Measurements from ENCODE around the gene NECAP2.
"Not testable (repeated sequence)": the region's sequence is repeated elsewhere in the genome, so short reads cannot be mapped to it uniquely, and the experiment has no call there.

NECAP2 gene

DNA sequence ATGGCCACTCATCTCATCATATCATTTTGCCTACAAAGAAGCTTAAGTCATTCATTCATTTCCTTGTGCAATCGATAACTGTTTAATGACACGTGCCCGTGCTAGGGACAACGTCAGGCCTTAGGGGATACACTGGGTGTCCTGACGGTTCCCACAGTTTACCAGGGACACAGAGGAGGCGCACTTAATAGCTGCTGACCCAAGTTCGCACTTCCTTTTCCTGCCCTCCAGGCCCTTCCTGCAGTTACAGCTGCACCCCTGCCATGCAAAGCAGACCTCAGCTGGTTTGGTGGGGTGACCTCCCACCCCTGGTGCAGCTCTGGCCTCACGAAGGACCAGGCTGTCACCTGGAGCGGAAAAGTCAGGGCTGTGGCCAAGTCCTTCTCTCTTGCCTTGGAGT lies 7.5 kb upstream of the NECAP2 start:
- DNase-seq = no peak

DNA sequence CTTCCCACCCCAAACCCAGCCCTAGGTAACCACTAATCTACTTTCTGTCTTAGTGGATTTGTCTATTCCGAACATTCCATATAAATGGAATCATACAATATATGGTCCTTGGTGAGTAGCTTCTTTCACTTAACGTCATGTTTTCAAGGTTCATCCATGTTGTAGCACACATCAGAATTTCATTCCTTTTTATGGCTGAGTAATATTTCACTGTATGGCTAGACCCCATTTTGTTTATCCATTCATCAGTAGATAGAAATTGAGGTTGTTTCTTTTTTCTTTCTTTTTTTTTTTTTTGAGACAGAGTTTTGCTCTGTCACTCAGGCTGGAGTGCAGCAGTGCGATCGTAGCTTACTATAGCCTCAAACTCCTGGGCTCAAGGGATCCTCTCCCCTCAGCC lies 6.5 kb upstream of the NECAP2 start:
- no peak for DNase-seq

DNA sequence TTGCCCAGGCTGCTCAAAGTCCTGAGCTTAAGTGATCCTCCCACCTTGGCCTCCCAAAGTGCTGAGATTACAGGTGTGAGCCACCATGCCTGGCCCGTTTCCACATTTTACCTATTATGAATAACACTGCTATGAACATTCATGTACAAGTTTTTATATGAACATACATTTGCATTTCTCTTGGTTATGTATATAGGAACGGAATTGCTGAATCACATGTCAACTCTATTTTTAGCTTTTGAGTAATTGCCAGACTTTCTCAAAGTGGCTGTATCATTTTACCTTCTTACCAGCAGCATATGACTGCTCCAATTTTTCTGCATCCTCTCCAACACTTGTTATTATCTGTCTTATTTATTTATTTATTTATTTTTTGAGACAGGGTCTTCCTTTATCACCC lies 6.0 kb upstream of the NECAP2 start:
- no peak for DNase-seq

DNA sequence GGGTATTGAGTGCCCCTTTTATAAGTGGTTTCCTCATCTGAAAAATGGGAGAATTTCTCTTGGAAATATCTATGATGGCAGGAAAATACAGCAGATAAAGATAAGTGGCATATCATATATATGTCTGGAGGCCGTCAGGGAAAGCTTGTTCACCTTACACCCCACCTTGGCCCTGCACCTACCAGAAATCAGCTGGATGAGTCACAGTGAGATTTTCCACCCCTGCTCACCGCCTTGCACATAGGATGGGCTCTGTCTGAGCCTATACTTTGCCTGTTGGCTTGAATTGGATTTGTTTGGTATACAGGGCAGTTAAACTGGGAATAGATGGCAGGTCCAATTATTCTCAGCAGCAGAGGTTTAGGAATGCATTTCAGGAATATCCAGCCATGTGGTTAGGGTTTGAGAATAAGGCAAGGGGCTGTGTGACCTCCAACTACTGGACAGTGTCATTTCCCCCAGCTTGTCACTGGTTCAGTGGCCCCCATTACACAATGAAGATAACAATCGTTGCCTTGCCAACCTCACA lies 3.5 kb upstream of the NECAP2 start, which contains the start of gene SPATA21:
TSS of gene SPATA21 (minus strand) at position 479 of the 529 bp plus-strand sequence. CDS start 6,053 bp downstream, outside the sequence.
- no peak for DNase-seq

DNA sequence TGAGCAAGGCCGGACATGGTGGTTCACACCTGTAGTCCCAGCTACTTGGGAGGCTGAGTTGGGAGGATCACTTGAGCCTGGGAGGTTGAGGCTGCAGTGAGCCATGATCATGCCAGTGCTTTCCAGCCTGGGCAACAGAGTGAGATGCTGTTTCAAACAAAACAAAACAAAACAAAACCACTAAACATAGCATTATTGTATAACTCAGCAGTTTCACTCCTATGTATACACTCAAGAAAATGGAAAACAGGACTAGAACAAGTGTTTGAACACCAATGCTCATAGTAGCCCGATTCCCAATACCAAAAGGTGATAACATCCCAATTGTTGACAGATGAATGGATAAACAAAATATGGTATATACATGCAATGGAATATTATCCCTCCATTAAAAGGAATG lies 2.0 kb upstream of the NECAP2 start:
- no peak for DNase-seq

DNA sequence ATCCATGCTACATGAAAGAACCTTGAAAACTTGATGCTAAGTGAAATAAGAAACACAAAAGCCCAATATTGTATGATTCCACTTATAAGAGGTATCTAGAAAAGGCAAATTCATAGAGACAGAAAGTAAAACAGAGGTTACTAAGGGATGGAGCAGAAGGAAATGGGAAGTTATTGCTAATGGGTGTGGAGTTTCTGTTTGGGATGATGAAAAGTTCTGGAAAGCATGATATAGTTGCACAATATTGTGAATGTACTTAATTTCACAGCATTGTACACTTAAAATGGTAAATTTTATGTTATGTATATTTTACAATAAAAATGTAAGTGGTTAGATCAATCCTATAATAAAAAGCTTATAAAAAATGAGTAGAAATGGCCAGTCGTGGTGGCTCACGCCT lies 1.6 kb upstream of the NECAP2 start:
- no peak for DNase-seq

DNA sequence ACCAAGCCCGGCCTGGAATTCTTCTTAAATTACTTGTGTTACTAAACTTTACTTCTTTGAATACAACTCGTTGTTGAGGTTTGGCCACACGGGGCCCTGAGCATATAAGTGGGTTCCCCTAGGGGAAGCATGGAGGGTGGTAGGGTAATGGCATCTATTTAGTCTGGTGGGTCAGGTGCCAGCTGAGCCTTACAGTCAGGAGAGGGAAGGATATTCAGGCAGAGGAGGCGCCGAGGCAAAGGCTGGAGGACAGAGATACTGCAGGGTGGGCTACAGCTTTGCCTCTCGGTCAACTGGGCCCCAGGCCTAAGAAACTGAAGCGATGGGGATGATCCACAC lies 424 bp upstream of the NECAP2 start:
- DNase-seq = peak; percentile 37

DNA sequence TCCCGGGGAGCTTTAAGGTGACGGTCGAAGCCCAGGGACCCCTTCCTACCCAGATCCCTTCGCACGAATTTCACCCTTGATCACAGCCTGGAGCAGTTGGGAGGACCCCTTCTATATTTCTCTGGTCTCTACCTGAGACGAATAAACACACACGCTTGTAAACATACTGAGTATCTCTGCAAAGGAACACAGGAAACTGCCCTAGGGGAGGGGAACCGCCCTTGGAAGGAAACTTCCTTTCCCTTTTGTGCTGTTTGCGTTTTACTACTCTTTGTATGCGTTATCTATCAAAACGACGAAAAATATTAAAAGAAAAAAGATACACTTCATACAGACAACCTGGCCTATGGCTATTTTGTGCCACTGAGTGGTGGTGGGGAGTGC lies 750 bp downstream of the NECAP2 start:
- no peak for DNase-seq

DNA sequence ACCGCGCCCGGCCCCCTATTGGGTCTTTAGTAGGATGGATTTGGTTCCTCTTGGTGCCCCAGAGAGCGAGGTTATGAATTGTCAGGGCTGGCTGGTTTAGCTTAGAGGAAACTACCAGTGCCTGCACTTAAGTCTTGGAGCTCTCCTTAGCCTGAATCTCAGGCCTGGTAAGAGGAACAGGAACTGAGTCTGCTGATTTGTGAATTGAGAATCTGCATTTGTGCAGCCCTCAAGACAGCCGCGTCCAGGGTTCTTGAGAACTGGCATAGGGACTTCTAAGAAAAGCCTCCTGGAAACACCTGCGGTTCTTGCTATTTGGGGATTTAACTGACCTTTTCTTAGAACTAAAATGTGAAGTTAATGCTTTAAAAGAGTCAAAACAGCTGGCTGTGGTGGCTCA lies 1.7 kb downstream of the NECAP2 start:
- DNase-seq = no peak

DNA sequence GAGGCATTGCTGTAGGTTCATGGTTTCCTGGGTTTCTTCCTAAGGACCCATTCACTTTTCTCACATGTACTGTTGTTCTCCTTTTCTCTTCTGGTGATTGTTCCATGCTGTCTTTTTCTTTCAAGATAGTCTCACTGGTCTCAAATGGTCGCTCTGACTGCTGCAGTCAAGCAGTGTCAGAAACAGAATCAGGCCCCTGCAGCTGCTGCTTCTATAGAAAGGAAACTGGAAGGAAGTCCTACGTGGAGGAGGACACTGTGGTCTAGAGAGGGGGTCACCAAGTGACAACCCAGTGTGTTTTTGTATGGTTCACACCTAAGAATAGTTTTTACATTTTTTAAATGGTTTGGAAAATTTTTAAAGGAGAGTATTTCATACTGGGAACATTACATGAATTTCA lies 2.4 kb downstream of the NECAP2 start:
- DNase-seq = no peak

DNA sequence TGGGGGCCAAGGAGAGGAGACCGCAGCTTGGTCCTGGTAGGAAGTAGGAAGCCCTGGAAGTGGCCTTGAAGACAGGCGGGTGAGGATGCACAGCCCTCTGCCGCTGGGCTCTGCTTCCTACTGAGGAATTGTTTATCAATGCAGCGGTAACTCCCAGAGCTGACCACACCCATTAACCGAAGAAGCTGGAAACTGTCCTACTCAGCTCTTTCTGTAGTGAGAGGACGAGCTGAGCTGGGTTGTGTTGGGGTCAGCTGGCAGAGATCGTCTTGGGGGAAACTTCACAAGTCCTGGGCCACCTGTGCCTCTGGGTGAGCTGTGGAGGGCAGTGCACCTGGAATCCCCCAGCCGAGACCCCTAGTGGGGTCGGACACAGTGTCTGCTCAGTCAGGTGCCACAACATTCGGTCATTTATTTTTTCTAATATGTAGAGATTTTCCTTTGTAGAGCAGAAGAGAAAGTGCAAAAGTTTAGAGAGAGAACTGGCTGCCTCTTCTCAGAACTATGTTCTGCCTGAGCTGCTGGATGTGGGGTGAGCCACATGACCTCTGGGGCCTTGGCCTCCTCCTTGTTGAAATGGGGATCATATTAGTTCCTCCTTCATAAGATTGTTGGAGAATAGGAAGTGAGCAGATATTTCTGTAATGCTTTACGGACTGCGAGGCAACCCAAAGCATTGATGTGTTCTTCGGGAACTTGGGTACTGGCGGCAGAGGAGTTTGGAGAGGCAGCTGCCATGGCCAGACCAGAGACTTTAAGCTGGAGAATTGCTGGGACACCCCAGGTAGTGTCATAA lies 3.6 kb downstream of the NECAP2 start:
- DNase-seq = no peak

DNA sequence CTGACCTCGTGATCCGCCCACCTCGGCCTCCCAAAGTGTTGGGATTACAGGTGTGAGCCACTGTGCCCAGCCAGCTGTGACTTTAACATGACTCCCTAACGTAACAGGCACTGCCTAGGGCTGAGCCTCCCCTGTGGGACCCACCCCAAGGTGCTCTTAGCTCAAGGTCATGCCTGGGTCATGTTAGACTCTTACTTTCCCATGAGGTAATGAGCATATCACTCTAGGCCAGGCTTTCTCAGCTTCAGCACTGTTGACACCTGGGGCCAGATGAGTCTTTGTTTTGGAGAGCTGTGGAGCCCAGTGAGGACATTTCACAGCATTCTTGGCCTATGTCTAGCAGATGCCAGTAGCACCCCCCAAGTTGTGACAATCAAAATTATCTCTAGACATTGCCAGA lies 4.5 kb downstream of the NECAP2 start:
- no peak for DNase-seq

DNA sequence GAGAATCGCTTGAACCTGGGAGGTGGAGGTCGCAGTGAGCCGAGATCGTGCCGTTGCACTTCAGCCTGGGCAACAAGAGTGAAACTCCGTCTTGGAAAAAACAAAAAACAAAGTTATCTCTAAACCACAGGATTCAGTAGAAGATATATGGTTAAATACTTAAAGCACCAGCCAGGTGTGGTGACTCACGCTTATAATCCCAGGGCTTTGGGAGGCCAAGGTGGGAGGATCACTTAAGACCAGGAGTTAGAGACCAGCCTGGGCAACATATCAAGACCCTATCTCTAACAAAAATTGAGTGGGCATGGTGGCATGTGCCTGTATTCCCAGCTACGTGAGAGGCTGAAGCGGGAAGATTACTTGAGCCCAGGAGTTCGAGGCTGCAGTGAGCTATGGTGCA lies 5.6 kb downstream of the NECAP2 start:
- no peak for DNase-seq

DNA sequence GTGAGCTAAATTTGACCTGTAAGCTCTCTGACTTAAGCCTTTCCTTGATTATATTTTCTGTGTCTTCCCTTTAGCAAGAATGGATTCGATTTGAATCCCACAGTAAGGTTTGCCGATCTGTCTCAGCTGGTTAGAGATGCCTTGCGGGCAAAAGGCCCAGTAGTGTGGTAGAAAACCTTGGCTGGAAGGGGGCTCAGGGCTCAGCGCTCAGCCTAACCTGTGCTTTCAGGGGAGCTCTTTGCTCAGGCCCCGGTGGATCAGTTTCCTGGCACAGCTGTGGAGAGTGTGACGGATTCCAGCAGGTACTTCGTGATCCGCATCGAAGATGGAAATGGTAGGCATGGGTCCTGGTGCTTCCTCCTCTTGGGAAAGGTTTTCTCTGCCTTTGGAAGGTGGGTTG lies 7.1 kb downstream of the NECAP2 start:
- no peak for DNase-seq

DNA sequence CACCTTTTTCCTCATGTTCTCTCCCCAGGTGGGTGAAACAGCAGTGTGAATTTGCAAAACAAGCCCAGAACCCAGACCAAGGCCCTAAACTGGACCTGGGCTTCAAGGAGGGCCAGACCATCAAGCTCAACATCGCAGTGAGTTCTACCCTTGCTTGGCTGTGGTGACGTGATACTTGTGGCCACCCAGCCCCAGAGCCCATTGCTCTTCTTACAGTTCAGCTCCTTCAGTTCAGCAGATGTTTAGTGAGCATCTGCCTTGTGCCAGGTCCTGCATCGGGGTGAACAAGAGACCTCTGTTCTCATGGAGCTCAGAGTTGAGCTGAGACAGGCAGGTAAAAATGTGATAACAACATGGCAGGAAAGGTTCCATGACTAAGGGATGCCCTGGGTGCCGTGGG lies 8.5 kb downstream of the NECAP2 start:
- DNase-seq = no peak

DNA sequence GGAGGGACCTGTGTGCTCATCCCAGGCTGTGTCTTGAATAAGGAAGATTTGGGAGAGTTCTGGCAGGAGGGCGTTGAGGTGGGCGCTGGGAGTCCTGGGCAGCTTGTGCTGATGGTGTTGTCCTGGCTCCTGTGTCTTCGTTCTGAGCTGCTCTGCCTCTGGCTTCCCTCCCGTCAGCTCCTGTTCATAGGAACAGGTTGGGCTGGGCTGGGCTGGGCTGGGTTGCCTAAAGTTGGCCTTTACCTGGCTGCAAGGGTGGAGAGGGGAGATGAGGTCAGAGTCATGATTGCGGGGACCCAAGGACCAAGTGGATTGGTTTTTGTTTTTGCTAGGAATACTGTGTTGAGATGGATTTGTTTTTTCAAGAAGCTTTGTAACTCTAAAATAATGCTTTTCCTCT lies 9.1 kb downstream of the NECAP2 start:
- DNase-seq = no peak

DNA sequence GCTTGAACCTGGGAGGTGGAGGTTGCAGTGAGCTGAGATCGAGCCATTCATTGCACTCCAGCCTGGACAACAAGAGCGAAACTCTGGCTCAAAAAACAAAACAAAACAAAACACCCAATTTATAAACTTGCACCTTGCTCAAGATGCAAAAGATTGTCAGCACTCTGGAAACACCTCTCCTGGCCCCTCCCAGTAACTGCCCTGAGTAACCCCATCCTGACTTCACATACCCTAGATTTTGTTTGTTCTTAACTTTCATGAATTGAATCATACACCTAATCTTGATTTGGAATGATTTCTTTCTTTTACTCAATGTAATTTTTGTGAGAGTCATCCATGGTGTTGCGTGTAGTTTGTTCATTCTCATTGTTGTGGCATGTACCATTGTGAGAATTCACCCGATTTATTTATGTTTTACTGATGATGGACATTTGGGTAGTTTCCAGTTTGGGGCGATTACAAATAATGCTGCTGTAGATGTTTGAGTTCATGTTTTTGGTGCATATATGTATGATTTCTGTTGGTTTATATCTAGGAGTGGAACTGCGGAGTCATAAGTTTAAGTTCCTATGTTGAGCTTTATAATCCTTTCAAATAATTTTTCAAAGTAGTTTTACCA lies 10.4 kb downstream of the NECAP2 start:
- no peak for DNase-seq

DNA sequence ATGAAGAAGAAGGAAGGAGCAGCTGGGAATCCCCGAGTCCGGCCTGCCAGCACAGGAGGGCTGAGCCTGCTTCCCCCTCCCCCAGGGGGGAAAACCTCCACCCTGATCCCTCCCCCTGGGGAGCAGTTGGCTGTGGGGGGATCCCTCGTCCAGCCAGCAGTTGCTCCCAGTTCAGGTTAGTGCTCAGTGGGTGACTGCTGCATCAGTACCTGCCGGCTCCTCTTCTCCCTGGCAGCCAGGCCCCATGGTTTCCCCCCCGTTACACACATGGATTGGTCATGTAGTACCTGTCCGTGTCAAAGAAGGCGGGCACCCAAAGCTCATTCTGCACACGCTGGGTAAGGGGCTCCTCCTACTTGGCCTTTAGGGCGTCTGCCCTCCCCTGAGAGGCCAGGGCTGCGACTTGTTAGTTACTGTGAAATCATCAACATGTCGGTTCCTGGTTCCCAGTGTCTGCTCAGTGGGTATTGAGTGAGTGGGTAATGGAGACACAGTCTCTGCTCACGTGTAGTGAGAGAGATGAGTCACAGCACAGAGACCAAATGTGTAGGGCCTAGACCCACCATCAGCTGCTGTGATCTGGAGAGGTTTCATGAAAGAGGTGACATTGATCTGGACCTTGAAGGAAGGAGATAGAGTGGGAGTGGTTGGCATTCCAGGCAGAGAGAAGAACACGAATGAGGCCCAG lies 11.5 kb downstream of the NECAP2 start:
- no peak for DNase-seq

DNA sequence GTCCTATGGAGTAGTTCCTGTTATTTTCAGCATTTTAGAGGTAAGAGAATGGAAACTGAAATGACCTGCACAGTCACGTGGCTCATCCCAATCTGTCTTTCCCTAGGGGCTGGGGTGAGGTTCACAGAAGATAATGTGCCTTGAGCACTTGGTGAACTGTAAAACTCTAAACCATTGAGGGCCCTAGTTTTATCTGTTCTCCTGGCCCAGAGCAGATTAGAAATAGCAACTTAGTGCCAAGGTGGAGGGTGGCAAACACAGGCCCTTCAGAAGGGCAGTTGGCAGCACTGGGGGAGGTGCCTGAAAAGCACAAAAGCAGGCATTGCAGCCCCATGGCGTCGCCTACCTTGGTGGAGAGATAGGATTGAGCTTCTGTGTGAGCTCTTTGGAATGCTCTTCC lies 14.4 kb downstream of the NECAP2 start:
- not testable (repeated sequence) for DNase-seq

DNA sequence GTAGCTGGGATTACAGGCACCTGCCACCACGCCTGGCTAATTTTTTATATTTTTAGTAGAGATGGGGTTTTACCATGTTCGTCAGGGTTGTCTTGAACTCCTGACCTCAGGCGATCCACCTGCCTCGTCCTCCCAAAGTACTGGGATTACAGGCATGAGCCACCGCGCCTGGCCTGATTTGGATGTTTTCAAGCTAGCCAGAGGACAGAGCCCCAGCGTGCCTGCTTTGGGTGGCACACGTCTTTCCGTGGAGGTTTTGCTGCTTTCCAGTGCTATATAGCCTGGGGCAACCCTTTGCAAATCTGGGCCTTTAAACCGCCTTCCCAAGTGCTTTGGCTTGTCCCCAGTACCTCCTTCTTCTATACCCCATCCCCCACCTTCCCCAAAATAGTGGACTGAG lies 15.6 kb downstream of the NECAP2 start:
- not testable (repeated sequence) for DNase-seq

DNA sequence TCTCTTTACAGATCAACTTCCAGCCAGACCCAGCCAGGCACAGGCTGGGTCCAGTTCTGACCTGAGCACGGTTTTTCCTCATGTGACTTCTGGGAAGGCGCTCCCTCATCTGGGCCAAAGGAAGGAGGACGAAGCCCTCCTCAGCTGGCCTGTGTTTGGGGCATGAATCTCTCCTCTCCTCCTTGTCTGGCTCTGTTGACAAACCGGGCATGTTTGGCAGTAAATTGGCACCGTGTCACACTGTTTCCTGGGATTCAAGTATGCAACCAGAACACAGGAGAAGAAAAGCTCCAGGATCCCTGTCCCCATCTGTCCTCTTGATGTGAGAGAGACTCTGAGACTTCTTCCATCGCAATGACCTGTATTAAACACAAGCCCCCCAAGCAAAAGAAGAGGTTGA lies 18.3 kb downstream of the NECAP2 start:
- no peak for DNase-seq

DNA sequence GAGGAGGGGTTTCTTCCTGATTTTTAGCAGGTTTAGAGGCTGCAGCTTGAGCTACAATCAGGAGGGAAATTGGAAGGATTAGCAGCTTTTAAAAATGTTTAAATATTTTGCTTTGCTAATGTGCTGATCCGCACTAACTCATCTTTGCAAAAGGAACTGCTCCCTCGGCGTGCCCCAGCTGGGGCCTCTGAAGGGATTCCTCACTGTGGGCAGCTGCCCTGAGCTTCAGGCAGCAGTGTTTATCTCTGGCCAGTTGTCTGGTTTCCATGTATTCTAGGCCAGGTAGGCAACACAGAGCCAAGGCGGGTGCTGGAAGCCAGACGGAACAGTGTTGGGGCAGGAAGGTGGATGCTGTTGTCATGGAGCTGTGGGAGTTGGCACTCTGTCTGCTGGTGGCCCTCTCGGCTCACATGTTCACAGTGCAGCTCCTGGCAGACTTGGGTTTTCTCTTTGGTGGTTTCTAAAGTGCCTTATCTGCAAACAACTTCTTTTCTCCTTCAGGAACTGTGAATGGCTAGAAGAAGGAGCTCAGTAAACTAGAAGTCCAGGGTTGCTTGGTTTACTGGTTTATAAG lies 18.9 kb downstream of the NECAP2 start:
- no peak for DNase-seq

DNA sequence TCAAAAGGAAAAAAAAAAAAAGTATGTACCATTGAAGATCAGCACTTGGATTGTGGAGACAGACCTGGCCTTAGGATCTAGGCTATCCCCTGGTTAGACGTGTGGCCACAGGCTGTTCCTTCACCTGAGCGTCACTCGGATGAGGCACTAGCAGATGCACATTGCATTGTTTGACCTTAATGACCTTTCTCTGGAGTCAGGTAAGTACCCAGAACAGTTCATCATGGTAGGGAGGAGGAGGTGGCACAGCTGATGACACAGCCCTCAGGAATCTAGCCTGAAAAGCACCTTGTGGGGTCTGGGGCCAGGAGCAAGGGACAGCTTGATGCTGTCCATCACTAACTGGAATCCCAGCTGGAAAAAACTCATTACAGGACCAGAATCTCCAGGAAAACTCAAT lies 21.2 kb downstream of the NECAP2 start:
- DNase-seq = no peak
